ENCODE data around the gene HIC1. TPM values are rescaled to one million over a fixed set of nuclear protein-coding genes. Genes with fewer than 3 reads are reported as not detected.

The HIC1 gene
- total RNA-seq, 1 donor from 2014 or later: 1.3 TPM

GRCh38 chr17:2064520-2064971 is 9.6 kb downstream of the HIC1 start:
- DNase-seq (ENCODE audit: low read depth) (no peak), FAIRE-seq (no peak)
- H3K4me3 ChIP-seq (ENCODE audit: low read depth, low read length): no peak overlapping the region
- no peak for TF ChIP-seq CTCF (IDR thresholded peaks at IDR 0.05; ENCODE audit: insufficient read depth, low read length, severe bottlenecking)
- peaks cover 23% of the 10 kb centered on the region for H3K36me3 ChIP-seq (ENCODE audit: control insufficient read depth, insufficient read depth, low read length)
- no peaks in the 10 kb centered on the region for H3K27me3 ChIP-seq (ENCODE audit: control insufficient read depth, insufficient read depth, low read length)

DNA sequence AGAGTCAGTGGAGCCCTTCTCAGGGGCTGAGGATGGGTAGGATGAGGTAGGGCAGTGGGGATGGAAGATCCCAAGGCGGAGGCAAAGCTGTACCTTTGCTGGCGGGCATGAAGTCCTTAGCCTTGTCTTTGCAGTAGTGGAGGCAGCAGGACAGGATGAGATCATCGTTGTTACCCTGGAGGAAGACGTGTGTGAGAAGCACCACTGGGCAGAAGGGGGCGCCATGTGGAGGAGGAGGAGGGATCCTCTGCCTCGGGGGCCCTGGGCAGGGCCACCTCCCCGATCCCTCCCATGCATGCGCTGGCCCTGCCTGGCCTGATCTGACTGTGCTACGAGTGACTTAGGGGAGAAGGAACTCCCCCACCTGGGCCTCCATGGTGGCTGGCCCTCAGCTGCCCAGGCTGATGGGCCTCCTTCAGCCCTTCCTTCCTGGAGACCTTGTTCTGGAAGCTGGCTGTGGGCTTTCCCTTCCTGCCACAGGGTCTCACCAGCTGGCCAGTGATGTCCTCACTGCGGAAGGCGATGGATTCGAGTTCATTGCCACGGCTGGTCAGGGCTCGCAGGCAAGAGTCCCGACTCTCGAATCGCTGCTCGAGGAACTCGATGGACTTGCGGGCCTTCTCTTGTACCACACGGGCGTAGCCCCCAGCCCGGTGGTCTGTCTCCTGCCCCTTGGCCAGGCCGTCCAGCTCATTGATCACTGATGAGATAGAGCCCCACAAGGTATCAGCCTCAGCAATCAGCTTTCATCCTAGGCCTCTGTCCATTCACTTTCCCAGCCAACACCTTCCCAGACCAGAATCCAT is 10.3 kb downstream of the HIC1 start:
- Histone ChIP-seq H3K36me3 (ENCODE audit: control insufficient read depth, insufficient read depth, low read length) (peaks cover 24% of the 10 kb centered on the region), H3K4me3 (ENCODE audit: low read depth, low read length) (no peak overlapping the region), H3K27me3 (ENCODE audit: control insufficient read depth, insufficient read depth, low read length) (no peaks in the 10 kb centered on the region)
- TF ChIP-seq CTCF (IDR thresholded peaks at IDR 0.05; ENCODE audit: insufficient read depth, low read length, severe bottlenecking): peak; percentile 55
- peak; percentile 42 for DNase-seq (ENCODE audit: low read depth)
- no peak for FAIRE-seq

GRCh38 chr17:2065949-2066400 is 11.1 kb downstream of the HIC1 start:
- Histone ChIP-seq H3K36me3 (ENCODE audit: control insufficient read depth, insufficient read depth, low read length) (peaks cover 23% of the 10 kb centered on the region), H3K4me3 (ENCODE audit: low read depth, low read length) (no peak overlapping the region), H3K27me3 (ENCODE audit: control insufficient read depth, insufficient read depth, low read length) (no peaks in the 10 kb centered on the region)
- DNase-seq (ENCODE audit: low read depth) (no peak), FAIRE-seq (peak; percentile 96)
- TF ChIP-seq CTCF (IDR thresholded peaks at IDR 0.05; ENCODE audit: insufficient read depth, low read length, severe bottlenecking): no peak

GRCh38 chr17:2067048-2067561 is 12.2 kb downstream of the HIC1 start:
- no peak for FAIRE-seq
- Histone ChIP-seq H3K4me3 (ENCODE audit: low read depth, low read length) (no peak overlapping the region), H3K27me3 (ENCODE audit: control insufficient read depth, insufficient read depth, low read length) (no peaks in the 10 kb centered on the region), H3K36me3 (ENCODE audit: control insufficient read depth, insufficient read depth, low read length) (peaks cover 21% of the 10 kb centered on the region)
- TF ChIP-seq CTCF (IDR thresholded peaks at IDR 0.05; ENCODE audit: insufficient read depth, low read length, severe bottlenecking): no peak
- DNase-seq (ENCODE audit: low read depth): no peak

DNA sequence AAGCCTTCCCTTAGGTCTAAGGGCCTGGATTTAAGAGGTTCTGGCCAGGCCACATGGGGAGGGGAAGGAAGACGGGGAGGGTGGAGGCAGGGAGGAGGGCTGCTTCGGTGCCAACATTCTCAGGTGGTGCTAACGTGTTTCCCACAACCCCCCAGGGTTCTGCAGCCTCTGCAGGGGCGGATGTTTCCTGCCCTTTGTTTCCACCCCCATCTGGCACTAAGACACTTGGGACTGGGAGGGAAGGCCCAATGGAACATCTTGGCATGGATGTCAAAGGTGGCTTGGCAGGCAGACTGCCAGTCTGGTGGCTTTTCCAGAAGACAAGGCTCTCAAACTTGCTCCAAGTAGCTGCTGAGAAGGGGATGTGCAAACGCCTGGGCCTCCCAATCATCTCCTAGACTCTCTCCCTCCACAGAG is 12.7 kb downstream of the HIC1 start:
- peak; percentile 43 for FAIRE-seq
- Histone ChIP-seq H3K4me3 (ENCODE audit: low read depth, low read length) (no peak overlapping the region), H3K36me3 (ENCODE audit: control insufficient read depth, insufficient read depth, low read length) (peaks cover 22% of the 10 kb centered on the region), H3K27me3 (ENCODE audit: control insufficient read depth, insufficient read depth, low read length) (no peaks in the 10 kb centered on the region)
- no peak for TF ChIP-seq CTCF (IDR thresholded peaks at IDR 0.05; ENCODE audit: insufficient read depth, low read length, severe bottlenecking)
- DNase-seq (ENCODE audit: low read depth): no peak
